ENCODE results near the gene DYNC1LI1.

Gene DYNC1LI1

GRCh38 chr3:32570421-32571191 is at the start of gene DYNC1LI1:
TSS of gene DYNC1LI1 (minus strand) at chr3:32570858. CDS start at chr3:32570770, 88 bp downstream.
- DNase-seq (ENCODE audit: low spot score), result peak; percentile 90
- no peak for TF ChIP-seq CTCF (IDR thresholded peaks at IDR 0.05; ENCODE audit: poor library complexity, severe bottlenecking)
- no peaks in the 10 kb centered on the region for H3K27me3 ChIP-seq (ENCODE audit: insufficient read depth, poor library complexity, severe bottlenecking)
- peaks cover 21% of the 10 kb centered on the region for H3K36me3 ChIP-seq (ENCODE audit: low read depth)
- peak within 1 kb of the TSS; percentile 81 for H3K27ac ChIP-seq (ENCODE audit: poor library complexity, severe bottlenecking)
- no peaks in the 10 kb centered on the region for H3K9me3 ChIP-seq (ENCODE audit: severe bottlenecking)
- H3K4me3 ChIP-seq (ENCODE audit: severe bottlenecking), result peak within 1 kb of the TSS; percentile 76
- peaks cover 8% of the 10 kb centered on the region for H3K4me1 ChIP-seq (ENCODE audit: insufficient read depth, poor library complexity, severe bottlenecking)
- ATAC-seq (ENCODE audit: low read depth), result peak; percentile 90

DNA sequence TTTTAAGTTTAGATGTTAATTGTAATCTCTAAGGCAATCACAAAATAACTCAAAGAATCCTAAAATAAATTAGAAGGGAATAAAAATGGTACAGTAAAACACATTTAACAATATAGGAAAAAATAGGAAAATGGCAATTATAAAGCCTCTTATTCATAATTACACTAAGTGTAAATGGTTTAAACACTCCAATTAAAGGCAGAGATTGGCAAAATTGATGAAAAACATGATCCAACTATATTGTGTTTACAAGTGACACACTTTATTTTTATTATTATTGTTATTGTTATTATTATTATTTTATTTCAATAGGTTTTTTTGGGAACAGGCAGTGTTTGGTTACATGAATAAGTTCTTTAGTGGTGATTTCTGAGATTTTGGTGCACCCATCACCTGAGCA is 48.7 kb upstream of the DYNC1LI1 start:
- no peaks in the 10 kb centered on the region for H3K27me3 ChIP-seq (ENCODE audit: insufficient read depth, poor library complexity, severe bottlenecking)
- no peak for TF ChIP-seq CTCF (IDR thresholded peaks at IDR 0.05; ENCODE audit: poor library complexity, severe bottlenecking)
- no peak overlapping the region for H3K4me3 ChIP-seq (ENCODE audit: severe bottlenecking)
- no peak for DNase-seq (ENCODE audit: low spot score)
- no peak overlapping the region for H3K27ac ChIP-seq (ENCODE audit: poor library complexity, severe bottlenecking)
- peaks cover 9% of the 10 kb centered on the region for H3K4me1 ChIP-seq (ENCODE audit: insufficient read depth, poor library complexity, severe bottlenecking)
- no peaks in the 10 kb centered on the region for H3K36me3 ChIP-seq (ENCODE audit: low read depth)
- H3K9me3 ChIP-seq (ENCODE audit: severe bottlenecking), result peaks cover 11% of the 10 kb centered on the region
- no peak for ATAC-seq (ENCODE audit: low read depth)

DNA sequence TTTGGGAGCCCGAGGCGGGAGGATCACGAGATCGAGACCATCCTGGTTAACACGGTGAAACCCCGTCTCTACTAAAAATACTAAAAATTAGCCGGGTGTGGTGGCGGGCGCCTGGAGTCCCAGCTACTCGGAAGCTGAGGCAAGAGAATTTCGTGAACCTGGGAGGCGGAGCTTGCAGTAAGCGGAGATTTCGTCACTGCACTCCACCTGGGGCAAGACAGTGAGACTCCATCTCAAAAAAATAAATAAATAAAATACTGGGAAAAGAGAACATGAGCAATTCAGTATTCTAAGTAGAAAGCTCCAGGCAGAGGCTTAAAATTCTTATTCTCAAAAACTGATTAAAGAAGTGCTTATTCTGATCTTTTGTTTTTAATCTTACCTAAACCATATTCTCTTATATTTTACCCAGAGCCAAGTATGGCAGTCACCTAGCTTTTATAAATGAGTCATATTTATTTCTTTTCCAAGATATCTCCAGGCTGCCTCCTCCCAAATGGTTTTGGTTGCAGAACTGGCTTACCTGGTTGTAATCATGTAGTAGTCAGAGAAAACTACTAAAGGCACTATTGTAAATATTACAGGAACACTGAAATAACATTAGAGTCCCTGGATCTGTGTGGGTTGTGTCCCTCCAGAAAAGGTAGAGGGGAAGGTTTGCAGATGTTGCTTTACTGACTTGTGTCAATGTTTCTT is 45.8 kb upstream of the DYNC1LI1 start:
- no peaks in the 10 kb centered on the region for H3K27me3 ChIP-seq (ENCODE audit: insufficient read depth, poor library complexity, severe bottlenecking)
- peaks cover 18% of the 10 kb centered on the region for H3K4me1 ChIP-seq (ENCODE audit: insufficient read depth, poor library complexity, severe bottlenecking)
- DNase-seq (ENCODE audit: low spot score) (no peak), ATAC-seq (ENCODE audit: low read depth) (0 out of 3 replicates have a peak, but pooled peaks have one; percentile 38)
- TF ChIP-seq CTCF (IDR thresholded peaks at IDR 0.05; ENCODE audit: poor library complexity, severe bottlenecking), result no peak
- peaks cover 11% of the 10 kb centered on the region for H3K9me3 ChIP-seq (ENCODE audit: severe bottlenecking)
- no peak overlapping the region for H3K4me3 ChIP-seq (ENCODE audit: severe bottlenecking)
- H3K27ac ChIP-seq (ENCODE audit: poor library complexity, severe bottlenecking), result no peak overlapping the region
- no peaks in the 10 kb centered on the region for H3K36me3 ChIP-seq (ENCODE audit: low read depth)

GRCh38 chr3:32614956-32615355 is 44.3 kb upstream of the DYNC1LI1 start:
- ATAC-seq (ENCODE audit: low read depth) (peak; percentile 68), DNase-seq (ENCODE audit: low spot score) (no peak)
- peaks cover 6% of the 10 kb centered on the region for H3K9me3 ChIP-seq (ENCODE audit: severe bottlenecking)
- no peaks in the 10 kb centered on the region for H3K36me3 ChIP-seq (ENCODE audit: low read depth)
- no peaks in the 10 kb centered on the region for H3K27me3 ChIP-seq (ENCODE audit: insufficient read depth, poor library complexity, severe bottlenecking)
- H3K27ac ChIP-seq (ENCODE audit: poor library complexity, severe bottlenecking), result no peak overlapping the region
- no peak for TF ChIP-seq CTCF (IDR thresholded peaks at IDR 0.05; ENCODE audit: poor library complexity, severe bottlenecking)
- H3K4me1 ChIP-seq (ENCODE audit: insufficient read depth, poor library complexity, severe bottlenecking), result peaks cover 18% of the 10 kb centered on the region
- no peak overlapping the region for H3K4me3 ChIP-seq (ENCODE audit: severe bottlenecking)

All from RWPE2 (cell line).